Measurements from ENCODE around the gene FRMD5.

- TF ChIP-seq CTCF (optimal IDR thresholded peaks at IDR 0.05 in 1 of 3, IDR thresholded peaks at IDR 0.05 in 1 of 3, conservative IDR thresholded peaks at IDR 0.05 in 1 of 3; ENCODE audit: extremely low read depth in 1 of 3, insufficient read depth in 2 of 3, low read length in 3 of 3) (no peak), EZH2 (IDR thresholded peaks at IDR 0.05; ENCODE audit: low read length) (no peak)
Observed at GRCh38 chr15:43975326-43975725, 219.7 kb downstream of the FRMD5 start.

Measured in keratinocyte (primary cell).